GM12878 (cell line): Measurements from ENCODE around the gene LMBRD1.

Experiments
- BHLHE40 ChIP-seq, 2 experiments: fragments of 450-650 bp in 1 of 2; IDR thresholded peaks; 2 replicates each; pipeline ENCODE4 v1.6.1; 2011 to 2017; ENCODE audit warnings: low read depth in 2 of 2, borderline replicate concordance in 1 of 2, improper control_type of control experiment in 1 of 2, low read length in 1 of 2, mild to moderate bottlenecking in 1 of 2
- BRCA1 ChIP-seq: IDR thresholded peaks from 2 replicates; pipeline ENCODE4 v1.6.1; 2011; ENCODE audit warnings: low read depth, low read length, improper control_type of control experiment
- EP300 ChIP-seq, 2 experiments: fragments of 150-350 bp in 1 of 2; IDR thresholded peaks; 2 replicates each; pipeline ENCODE4 v1.6.1; 2011 to 2012; ENCODE audit warnings: low read depth in 2 of 2, low read length in 2 of 2, borderline replicate concordance in 1 of 2, improper control_type of control experiment in 1 of 2, inconsistent platforms in 1 of 2; ENCODE audit not compliant: control insufficient read depth in 1 of 2
- EZH2 ChIP-seq: IDR thresholded peaks from 2 replicates; pipeline ENCODE4 v1.6.1; 2012; ENCODE audit warnings: low read depth, mild to moderate bottlenecking, control low read depth, inconsistent platforms, low read length, borderline replicate concordance; ENCODE audit not compliant: control insufficient read depth
- MXI1 ChIP-seq: fragments of 150-350 bp; IDR thresholded peaks from 2 replicates; pipeline ENCODE4 v1.6.1; 2011; ENCODE audit warnings: low read depth, mild to moderate bottlenecking, inconsistent platforms, low read length, improper control_type of control experiment
- POLR2A ChIP-seq: IDR thresholded peaks from 2 replicates; pipeline ENCODE4 v1.6.1; 2011; ENCODE audit warnings: low read depth, mild to moderate bottlenecking, low read length
- POLR2AphosphoS5 ChIP-seq: IDR thresholded peaks from 2 replicates; pipeline ENCODE4 v1.6.1; 2011; ENCODE audit warnings: mild to moderate bottlenecking, low read length, inconsistent platforms
- RELA ChIP-seq: fragments of 450-650 bp; IDR thresholded peaks from 2 replicates; pipeline ENCODE4 v1.8.0; 2014; ENCODE audit warnings: borderline replicate concordance; ENCODE audit not compliant: partially characterized antibody
- RFX5 ChIP-seq: IDR thresholded peaks from 2 replicates; pipeline ENCODE4 v1.6.1; 2011; ENCODE audit warnings: low read depth, low read length, improper control_type of control experiment
- SMC3 ChIP-seq: IDR thresholded peaks from 2 replicates; pipeline ENCODE4 v1.6.1; 2011; ENCODE audit warnings: low read length, improper control_type of control experiment, borderline replicate concordance
- SRF ChIP-seq, 2 experiments: IDR thresholded peaks; 2 replicates each; pipeline ENCODE4 v1.6.1; 2011; ENCODE audit warnings: low read depth in 2 of 2, low read length in 2 of 2, mild to moderate bottlenecking in 1 of 2, moderate library complexity in 1 of 2
- WRNIP1 ChIP-seq: IDR thresholded peaks from 2 replicates; pipeline ENCODE4 v1.6.1; 2011; ENCODE audit warnings: low read depth, low read length, improper control_type of control experiment, borderline replicate concordance
- YY1 ChIP-seq: IDR thresholded peaks from 2 replicates; pipeline ENCODE4 v1.6.1; 2011; ENCODE audit warnings: low read depth, mild to moderate bottlenecking, low read length
- TF ChIP-seq, protein P1 (sequence below), 3 experiments: IDR thresholded peaks in 2 of 3; conservative IDR thresholded peaks in 1 of 3; 2 replicates each; pipeline ENCODE4 v1.5.1; 2011; ENCODE audit warnings: low read depth in 3 of 3, low read length in 3 of 3, mild to moderate bottlenecking in 3 of 3, control low read depth in 2 of 3, moderate library complexity in 2 of 3, inconsistent platforms in 1 of 3, mixed read lengths in 1 of 3; ENCODE audit not compliant: control insufficient read depth in 2 of 3, insufficient read depth in 1 of 3; ENCODE audit errors: extremely low read depth in 1 of 3

DNA sequence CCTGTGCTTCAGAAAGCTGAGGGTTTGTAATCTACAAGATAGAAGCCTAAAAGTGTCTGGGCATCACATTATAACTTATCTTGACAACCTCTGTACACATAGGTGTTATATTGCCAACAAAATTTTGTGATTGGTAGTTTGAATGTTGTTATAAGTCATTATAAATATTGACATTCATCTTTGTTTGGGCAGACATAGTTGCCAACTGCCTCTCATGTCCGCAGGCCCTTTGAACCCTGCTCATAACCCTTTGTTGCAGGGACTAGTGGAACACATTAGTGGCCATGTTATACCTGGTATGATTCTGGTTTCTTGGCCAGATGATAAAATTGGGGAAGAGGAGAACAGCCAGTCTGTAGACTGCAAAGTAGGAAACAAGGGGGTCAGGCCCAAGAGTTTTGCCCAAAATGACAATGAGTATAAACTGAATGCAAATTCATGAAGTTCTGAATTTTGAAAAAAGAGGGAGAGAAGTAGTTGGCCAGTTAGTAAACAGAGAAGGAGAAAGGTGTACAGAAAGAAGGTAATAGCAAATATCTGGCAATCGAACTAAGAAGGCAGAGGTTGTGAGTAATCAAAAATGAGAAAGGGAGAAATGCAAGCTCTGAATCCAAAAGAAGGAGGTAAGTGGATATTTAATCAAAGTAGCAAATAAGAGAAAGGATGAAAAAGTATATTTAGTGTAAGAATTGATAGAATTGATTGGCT, 21.6 kb upstream of the LMBRD1 start:
- TF ChIP-seq RELA (no peak), BHLHE40 (IDR thresholded peaks at IDR 0.05; ENCODE audit: borderline replicate concordance in 1 of 2, low read depth in 2 of 2, low read length in 1 of 2) (no peak), RFX5 (no peak), BRCA1 (no peak), SMC3 (no peak), WRNIP1 (no peak), YY1 (no peak), SRF (IDR thresholded peaks at IDR 0.05; ENCODE audit: low read depth in 2 of 2, low read length in 2 of 2) (no peak), EP300 (IDR thresholded peaks at IDR 0.05; ENCODE audit: borderline replicate concordance in 1 of 2, control insufficient read depth in 1 of 2, low read depth in 2 of 2, low read length in 2 of 2) (no peak), POLR2A (no peak), POLR2AphosphoS5 (no peak), MXI1 (no peak), EZH2 (no peak)
- TF ChIP-seq, protein P1, sequence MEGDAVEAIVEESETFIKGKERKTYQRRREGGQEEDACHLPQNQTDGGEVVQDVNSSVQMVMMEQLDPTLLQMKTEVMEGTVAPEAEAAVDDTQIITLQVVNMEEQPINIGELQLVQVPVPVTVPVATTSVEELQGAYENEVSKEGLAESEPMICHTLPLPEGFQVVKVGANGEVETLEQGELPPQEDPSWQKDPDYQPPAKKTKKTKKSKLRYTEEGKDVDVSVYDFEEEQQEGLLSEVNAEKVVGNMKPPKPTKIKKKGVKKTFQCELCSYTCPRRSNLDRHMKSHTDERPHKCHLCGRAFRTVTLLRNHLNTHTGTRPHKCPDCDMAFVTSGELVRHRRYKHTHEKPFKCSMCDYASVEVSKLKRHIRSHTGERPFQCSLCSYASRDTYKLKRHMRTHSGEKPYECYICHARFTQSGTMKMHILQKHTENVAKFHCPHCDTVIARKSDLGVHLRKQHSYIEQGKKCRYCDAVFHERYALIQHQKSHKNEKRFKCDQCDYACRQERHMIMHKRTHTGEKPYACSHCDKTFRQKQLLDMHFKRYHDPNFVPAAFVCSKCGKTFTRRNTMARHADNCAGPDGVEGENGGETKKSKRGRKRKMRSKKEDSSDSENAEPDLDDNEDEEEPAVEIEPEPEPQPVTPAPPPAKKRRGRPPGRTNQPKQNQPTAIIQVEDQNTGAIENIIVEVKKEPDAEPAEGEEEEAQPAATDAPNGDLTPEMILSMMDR (IDR thresholded peaks at IDR 0.05 in 2 of 3, conservative IDR thresholded peaks at IDR 0.05 in 1 of 3; ENCODE audit: control insufficient read depth in 2 of 3, extremely low read depth in 1 of 3, insufficient read depth in 1 of 3, low read depth in 3 of 3, low read length in 3 of 3): no peak
